Small intestine (tissue), 7 donors: Measurements from ENCODE around the gene ZNF337. TPM values are rescaled to one million over a fixed set of nuclear protein-coding genes. Genes with fewer than 3 reads are reported as not detected.
A peak's percentile ranks its signal among the peaks of the same experiment; 100 is the strongest.
"Not testable (repeated sequence)": the region's sequence is repeated elsewhere in the genome, so short reads cannot be mapped to it uniquely, and the experiment has no call there.

Source experiments
- DNase-seq, 2 donors: peaks; one replicate each; pipeline versions ENCODE4 v3.0.0 to v3.0.0-alpha.2; 2013
- FAIRE-seq: peaks from 2 replicates; lab custom pipeline; 2012; peaks lifted over from hg19 to GRCh38; lab: Jason Lieb, UNC
- H3K27ac ChIP-seq, 3 donors: one replicate each; pipeline ENCODE4 v1.5.1; 2013; ENCODE audit warnings: low read length in 2 of 3, mild to moderate bottlenecking in 2 of 3, control low read depth in 1 of 3, inconsistent platforms in 1 of 3, low read depth in 1 of 3, moderate library complexity in 1 of 3
- H3K27me3 ChIP-seq, 3 donors: one replicate each; pipeline ENCODE4 v1.6.1; 2013; ENCODE audit warnings: low read length in 3 of 3, inconsistent platforms in 1 of 3; ENCODE audit not compliant: control insufficient read depth in 3 of 3, insufficient read depth in 3 of 3
- H3K36me3 ChIP-seq, 3 donors: one replicate each; pipeline ENCODE4 v1.6.1; 2013; ENCODE audit warnings: low read length in 3 of 3, inconsistent platforms in 1 of 3, low read depth in 1 of 3, mild to moderate bottlenecking in 1 of 3, moderate library complexity in 1 of 3; ENCODE audit not compliant: control insufficient read depth in 3 of 3, insufficient read depth in 2 of 3
- H3K4me1 ChIP-seq, 3 donors: one replicate each; pipeline ENCODE4 v1.6.1; 2013; ENCODE audit warnings: low read length in 2 of 3, inconsistent platforms in 1 of 3, low read depth in 1 of 3, mild to moderate bottlenecking in 1 of 3, moderate library complexity in 1 of 3; ENCODE audit not compliant: control insufficient read depth in 3 of 3, insufficient read depth in 2 of 3
- H3K4me3 ChIP-seq, 3 donors: one replicate each; pipeline ENCODE4 v1.5.1; 2013; ENCODE audit warnings: low read length in 3 of 3, control low read depth in 1 of 3, inconsistent platforms in 1 of 3, low read depth in 1 of 3, mild to moderate bottlenecking in 1 of 3, moderate library complexity in 1 of 3
- H3K9me3 ChIP-seq, 2 donors: one replicate each; pipeline ENCODE4 v1.6.1; 2013; ENCODE audit warnings: low read depth in 1 of 2, low read length in 1 of 2; ENCODE audit not compliant: control insufficient read depth in 2 of 2, insufficient read depth in 1 of 2
- WGBS, 3 donors: extraction: QIAGEN DNeasy Blood & Tissue Kit; methylation state at CpG; one replicate each; pipeline ENCODE4 v1.1.7; 2013; 5-methylcytosine and 5-hydroxymethylcytosine counted together
- polyA plus RNA-seq, 4 donors: library from polyadenylated mRNA; stranded (reverse) in 3 of 4; unstranded in 1 of 4; fragments of 200-250 nt in 3 of 4; fragments of 120-200 nt in 1 of 4; gene quantifications; one replicate each; pipeline versions ENCODE4 v1.2.1 to v1.2.3, GENCODE V29; 2013
- donor health status: healthy with polysubstance abuse.
- donor health status: control.
- donor health status: control.
- donor health status: Bipolar disorder and iron deficiency.
- donor health status: healthy.

The ZNF337 gene
- polyA plus RNA-seq, 4 donors, result 3.8 to 25.4 (median 6.6) TPM

- no peaks in the 10 kb centered on the region for H3K9me3 ChIP-seq
- no peak for FAIRE-seq
Observed at GRCh38 chr20:25705830-25706351, 9.2 kb upstream of the ZNF337 start.

GRCh38 chr20:25704303-25704702 lies 7.7 kb upstream of the ZNF337 start:
- H3K4me1 ChIP-seq, FAIRE-seq, DNase-seq, H3K27me3 ChIP-seq, H3K9me3 ChIP-seq, H3K36me3 ChIP-seq, H3K27ac ChIP-seq, H3K4me3 ChIP-seq: not testable (repeated sequence)
- WGBS, 3 donors, result 85 to 94% (median 94%) methylated on average over 2 of the region's 2 CpGs

More at GRCh38 chr20:25705830-25706351, 9.2 kb upstream of the ZNF337 start:
- Histone ChIP-seq H3K4me3 (no peak overlapping the region), H3K36me3 (no peaks in the 10 kb centered on the region), H3K4me1 (peaks cover 0 to 3% (median 0%) of the 10 kb centered on the region in 3 donors), H3K27me3 (no peaks in the 10 kb centered on the region), H3K27ac (no peak overlapping the region)
- no peak for DNase-seq

- WGBS, 3 donors, result 92 to 94% (median 92%) methylated on average over 2 of the region's 2 CpGs
- not testable (repeated sequence) for H3K27me3 ChIP-seq, H3K27ac ChIP-seq, H3K36me3 ChIP-seq, H3K4me3 ChIP-seq, FAIRE-seq, H3K4me1 ChIP-seq, H3K9me3 ChIP-seq, DNase-seq
Observed at GRCh38 chr20:25700835-25701234, 4.2 kb upstream of the ZNF337 start.

- 51 to 66% (median 59%) methylated on average over 1 of the region's 1 CpG for WGBS, 3 donors
- DNase-seq (no peak), FAIRE-seq (no peak)
Observed at GRCh38 chr20:25699914-25700313, 3.3 kb upstream of the ZNF337 start.

GRCh38 chr20:25697132-25697446 lies 436 bp upstream of the ZNF337 start:
- Histone ChIP-seq H3K36me3 (no peaks in the 10 kb centered on the region), H3K4me3 (peak overlapping the region; percentile 72 to 91 (median 73)), H3K4me1 (peaks cover 0 to 6% (median 2%) of the 10 kb centered on the region in 3 donors), H3K9me3 (no peaks in the 10 kb centered on the region), H3K27ac (peak overlapping the region in 1 of 3 donors; percentile 92), H3K27me3 (no peaks in the 10 kb centered on the region)
- FAIRE-seq (peak; percentile 62), DNase-seq (no peak)
- 0 to 2% (median 1%) methylated on average over 3 of the region's 3 CpGs for WGBS, 3 donors

More at GRCh38 chr20:25699914-25700313, 3.3 kb upstream of the ZNF337 start:
- no peak overlapping the region for H3K27ac ChIP-seq
- H3K4me3 ChIP-seq, result no peak overlapping the region
- H3K9me3 ChIP-seq, result no peaks in the 10 kb centered on the region
- no peaks in the 10 kb centered on the region for H3K36me3 ChIP-seq
- H3K27me3 ChIP-seq, result no peaks in the 10 kb centered on the region
- peaks cover 0 to 6% (median 2%) of the 10 kb centered on the region in 3 donors for H3K4me1 ChIP-seq

GRCh38 chr20:25695532-25696370 lies 902 bp downstream of the ZNF337 start:
- Histone ChIP-seq H3K4me1 (peaks cover 0 to 6% (median 2%) of the 10 kb centered on the region in 3 donors), H3K27ac (peak overlapping the region; percentile 27 to 92 (median 92)), H3K9me3 (no peaks in the 10 kb centered on the region), H3K4me3 (peak overlapping the region; percentile 72 to 91 (median 73)), H3K36me3 (no peaks in the 10 kb centered on the region), H3K27me3 (no peaks in the 10 kb centered on the region)
- WGBS, 3 donors, result 14 to 18% (median 14%) methylated on average over 23 to 30 of the region's 30 CpGs
- no peak for FAIRE-seq
- DNase-seq, result peak; percentile 16 to 28

GRCh38 chr20:25692499-25692898 lies 4.2 kb downstream of the ZNF337 start:
- Histone ChIP-seq H3K4me1 (peaks cover 0 to 6% (median 2%) of the 10 kb centered on the region in 3 donors), H3K27ac (no peak overlapping the region), H3K27me3 (no peaks in the 10 kb centered on the region), H3K36me3 (no peaks in the 10 kb centered on the region), H3K4me3 (no peak overlapping the region), H3K9me3 (no peaks in the 10 kb centered on the region)
- WGBS, 3 donors, result 48 to 54% (median 51%) methylated on average over 2 of the region's 2 CpGs
- no peak for FAIRE-seq
- no peak for DNase-seq

GRCh38 chr20:25690427-25690826 lies 6.2 kb downstream of the ZNF337 start:
- FAIRE-seq, result no peak
- H3K36me3 ChIP-seq, result peaks cover 0 to 10% (median 0%) of the 10 kb centered on the region in 3 donors
- no peak overlapping the region for H3K27ac ChIP-seq

More at GRCh38 chr20:25690427-25690826, 6.2 kb downstream of the ZNF337 start:
- no peak for DNase-seq
- H3K9me3 ChIP-seq, result no peaks in the 10 kb centered on the region
- no peak overlapping the region for H3K4me3 ChIP-seq
- peaks cover 0 to under 1% (median 0%) of the 10 kb centered on the region in 3 donors for H3K4me1 ChIP-seq
- H3K27me3 ChIP-seq, result no peaks in the 10 kb centered on the region
